HepG2 (cell line): Measurements from ENCODE around the gene SYS1. TPM values are rescaled to one million over a fixed set of nuclear protein-coding genes. Genes with fewer than 3 reads are reported as not detected.
A peak's percentile ranks its signal among the peaks of the same experiment; 100 is the strongest.

ENCODE experiments used
- ADNP ChIP-seq: sonication (generic); formaldehyde crosslinking; IDR thresholded peaks from 2 replicates; pipeline ENCODE4 v1.4.0; 2020; ENCODE audit warnings: missing genetic modification reagents
- AGO2 ChIP-seq: fragments of 200-400 bp; formaldehyde crosslinking; optimal IDR thresholded peaks from 2 replicates; pipeline ENCODE3; 2017; ENCODE audit warnings: mild to moderate bottlenecking, low read depth, low read length, moderate library complexity
- AHR ChIP-seq: IDR thresholded peaks from 2 replicates; pipeline ENCODE4 v1.6.1; 2018; ENCODE audit warnings: missing genetic modification reagents, missing compliant biosample characterization
- ARHGAP35 ChIP-seq: sonication (generic); formaldehyde crosslinking; IDR thresholded peaks from 2 replicates; pipeline ENCODE4 v1.9.0; 2022; ENCODE audit warnings: mild to moderate bottlenecking, inconsistent platforms, moderate library complexity, missing genetic modification reagents, borderline replicate concordance
- BHLHE40 ChIP-seq: IDR thresholded peaks from 2 replicates; pipeline ENCODE4 v1.6.1; 2011; ENCODE audit warnings: low read length, improper control_type of control experiment
- CSRNP2 ChIP-seq: sonication (generic); formaldehyde crosslinking; conservative IDR thresholded peaks from 2 replicates; pipeline ENCODE4 v1.8.0; 2022; ENCODE audit warnings: low read depth, missing genetic modification reagents
- DPF2 ChIP-seq: sonication (generic); formaldehyde crosslinking; IDR thresholded peaks from 2 replicates; pipeline ENCODE4 v1.4.0; 2020; ENCODE audit warnings: mild to moderate bottlenecking, low read depth, missing genetic modification reagents, borderline replicate concordance
- FOXC1 ChIP-seq: sonication (generic); formaldehyde crosslinking; IDR thresholded peaks from 2 replicates; pipeline ENCODE4 v1.8.0; 2022; ENCODE audit warnings: mild to moderate bottlenecking, missing genetic modification reagents, borderline replicate concordance
- IRF1 ChIP-seq: sonication (generic); formaldehyde crosslinking; IDR thresholded peaks from 2 replicates; pipeline ENCODE4 v1.4.0; 2020; ENCODE audit warnings: low read depth, mild to moderate bottlenecking, missing genetic modification reagents
- RARG ChIP-seq: sonication (generic); formaldehyde crosslinking; IDR thresholded peaks from 2 replicates; pipeline ENCODE4 v1.4.0; 2020; ENCODE audit warnings: low read depth, mild to moderate bottlenecking, missing genetic modification reagents
- SAFB2 ChIP-seq: sonication (generic); formaldehyde crosslinking; IDR thresholded peaks from 2 replicates; pipeline ENCODE4 v1.5.1; 2020; ENCODE audit warnings: missing genetic modification reagents, low read depth, mild to moderate bottlenecking, borderline replicate concordance
- SRSF1 ChIP-seq: fragments of 200-400 bp; formaldehyde crosslinking; optimal IDR thresholded peaks from 2 replicates; pipeline ENCODE3; 2017; ENCODE audit warnings: mild to moderate bottlenecking, low read depth, low read length, moderate library complexity
- TBX2 ChIP-seq: sonication (generic); formaldehyde crosslinking; IDR thresholded peaks from 2 replicates; pipeline ENCODE4 v1.5.0; 2020; ENCODE audit warnings: missing genetic modification reagents, mild to moderate bottlenecking, borderline replicate concordance
- ZBTB20 ChIP-seq: sonication (generic); formaldehyde crosslinking; IDR thresholded peaks from 2 replicates; pipeline ENCODE4 v1.8.1; 2023; ENCODE audit warnings: missing genetic modification reagents, low read depth, mild to moderate bottlenecking, borderline replicate concordance
- ZBTB43 ChIP-seq: sonication (generic); formaldehyde crosslinking; conservative IDR thresholded peaks from 2 replicates; pipeline ENCODE4 v1.4.0; 2020; ENCODE audit warnings: missing genetic modification reagents
- ZNF230 ChIP-seq: sonication (generic); formaldehyde crosslinking; IDR thresholded peaks from 2 replicates; pipeline ENCODE4 v1.4.0; 2020; ENCODE audit warnings: mild to moderate bottlenecking, missing genetic modification reagents
- ZNF256 ChIP-seq: sonication (generic); formaldehyde crosslinking; conservative IDR thresholded peaks from 2 replicates; pipeline ENCODE4 v1.4.0; 2020; ENCODE audit warnings: missing genetic modification reagents
- ZNF510 ChIP-seq: sonication (generic); formaldehyde crosslinking; IDR thresholded peaks from 2 replicates; pipeline ENCODE4 v1.4.0; 2020; ENCODE audit warnings: low read depth, mild to moderate bottlenecking, missing genetic modification reagents
- ZNF619 ChIP-seq: sonication (generic); formaldehyde crosslinking; IDR thresholded peaks from 2 replicates; pipeline ENCODE4 v1.4.0; 2020; ENCODE audit warnings: mild to moderate bottlenecking, missing genetic modification reagents
- ZNF678 ChIP-seq: sonication (generic); formaldehyde crosslinking; IDR thresholded peaks from 2 replicates; pipeline ENCODE4 v1.4.0; 2020; ENCODE audit warnings: mild to moderate bottlenecking, missing genetic modification reagents
- ZNF704 ChIP-seq: sonication (generic); formaldehyde crosslinking; IDR thresholded peaks from 2 replicates; pipeline ENCODE4 v1.8.1; 2023; ENCODE audit warnings: mild to moderate bottlenecking, inconsistent platforms, moderate library complexity, missing genetic modification reagents, borderline replicate concordance
- ZNF768 ChIP-seq: sonication (generic); formaldehyde crosslinking; IDR thresholded peaks from 2 replicates; pipeline ENCODE4 v1.4.0; 2020; ENCODE audit warnings: missing genetic modification reagents
- ZNF792 ChIP-seq: IDR thresholded peaks from 2 replicates; pipeline ENCODE4 v1.6.1; 2016
- polyA plus RNA-seq, 8 experiments: library from polyadenylated mRNA; depleted of rRNA in 3 of 8; stranded (reverse) in 7 of 8; unstranded in 1 of 8; fragments of >200 nt; fragmentation: Illumina TruSeq in 4 of 8; extraction: Trizol in 4 of 8; gene quantifications; 2 replicates each; pipeline versions ENCODE4 v1.2.1 to v1.2.3, GENCODE V29; 2011 to 2016; ENCODE audit warnings: low read depth in 4 of 8, missing spikeins in 1 of 8, mixed read lengths in 1 of 8; ENCODE audit not compliant: insufficient read depth in 1 of 8
- total RNA-seq, 5 experiments: library from RNA; depleted of rRNA; stranded (reverse); fragments of >200 nt; fragmentation: Illumina TruSeq; extraction: Trizol; gene quantifications; 2 replicates each; pipeline ENCODE4 v1.2.3, GENCODE V29; 2016; ENCODE audit warnings: low read depth in 1 of 5

SYS1 gene
- total and polyA plus RNA-seq, 2 of the 13 experiments (the other 11 are each of a cell fraction or from before 2014, with no cell fraction given): 38.3 to 65.6 TPM

- TF ChIP-seq TBX2 (CRISPR knock-in tag): no peak
- no peak for TF ChIP-seq ZNF256 (CRISPR knock-in tag)
- TF ChIP-seq AGO2: peak; percentile 51
- 0 out of 2 replicates have a peak, but pooled peaks have one; percentile 19 for TF ChIP-seq ZNF619
- peak; percentile 25; the same call in 1 of the 2 replicates for TF ChIP-seq ZNF230 (CRISPR knock-in tag)
- TF ChIP-seq SRSF1: peak; percentile 70
- 0 out of 2 replicates have a peak, but pooled peaks have one; percentile 16 for TF ChIP-seq ZNF678
- peak; percentile 62; the same call in 1 of the 2 replicates for TF ChIP-seq BHLHE40
- 0 out of 2 replicates have a peak, but pooled peaks have one; percentile 59 for TF ChIP-seq RARG
- TF ChIP-seq FOXC1 (CRISPR knock-in tag): 0 out of 2 replicates have a peak, but pooled peaks have one; percentile 16
- 0 out of 2 replicates have a peak, but pooled peaks have one; percentile 59 for TF ChIP-seq ARHGAP35
- 0 out of 2 replicates have a peak, but pooled peaks have one; percentile 87 for TF ChIP-seq SAFB2 (CRISPR knock-in tag)
- TF ChIP-seq DPF2 (CRISPR knock-in tag): 0 out of 2 replicates have a peak, but pooled peaks have one; percentile 7
- 0 out of 2 replicates have a peak, but pooled peaks have one; percentile 13 for TF ChIP-seq ZNF792 (CRISPR knock-in tag)
- no peak for TF ChIP-seq CSRNP2 (CRISPR knock-in tag)
- TF ChIP-seq ZNF768: peak; percentile 56
- 0 out of 2 replicates have a peak, but pooled peaks have one; percentile 33 for TF ChIP-seq ZNF704 (CRISPR knock-in tag)
- TF ChIP-seq IRF1 (CRISPR knock-in tag): no peak
- TF ChIP-seq ZBTB20 (CRISPR knock-in tag): peak; percentile 66; the same call in 1 of the 2 replicates
- TF ChIP-seq ADNP: no peak
- TF ChIP-seq ZBTB43 (CRISPR knock-in tag): no peak
- TF ChIP-seq AHR (CRISPR knock-in tag): peak; percentile 54; the same call in 1 of the 2 replicates
- peak; percentile 73; the same call in 1 of the 2 replicates for TF ChIP-seq ZNF510 (CRISPR knock-in tag)
Observed at GRCh38 chr20:45337367-45338120, 25.4 kb upstream of the SYS1 start (continued).
